Cardiac fibroblast (primary cell): ENCODE measurements around the gene FMR1NB.

Source experiments
- DNase-seq, 2 donors: peaks; one replicate each; pipeline versions ENCODE4 v3.0.0 to v3.0.0-alpha.2; 2010; ENCODE audit warnings: low read depth in 2 of 2
- H3K4me3 ChIP-seq, 2 donors: replicated peaks in 1 of 2; 1 replicate in 1 of 2; 2 replicates in 1 of 2; pipeline ENCODE4 v1.5.1; 2011; ENCODE audit warnings: low read depth in 2 of 2, low read length in 2 of 2, mild to moderate bottlenecking in 2 of 2, moderate library complexity in 1 of 2
- CTCF ChIP-seq: IDR thresholded peaks from one replicate; pipeline ENCODE4 v1.5.1; 2011; ENCODE audit warnings: low read depth, mild to moderate bottlenecking, low read length, inconsistent platforms

Gene FMR1NB

GRCh38 chrX:148069759-148070503 lies 88.8 kb downstream of the FMR1NB start:
- TF ChIP-seq CTCF = no peak
- H3K4me3 ChIP-seq = no peak overlapping the region
- no peak for DNase-seq

GRCh38 chrX:148070504-148070877 lies 89.4 kb downstream of the FMR1NB start:
- DNase-seq = no peak
- TF ChIP-seq CTCF = no peak
- no peak overlapping the region for H3K4me3 ChIP-seq
